HepG2 (cell line): ENCODE results near the gene NBPF3. TPM values are rescaled to one million over a fixed set of nuclear protein-coding genes. Genes with fewer than 3 reads are reported as not detected.

ENCODE experiments used
- CREM ChIP-seq, 2 experiments: sonication (generic) in 1 of 2; formaldehyde crosslinking in 1 of 2; IDR thresholded peaks; 2 replicates each; pipeline versions ENCODE4 v1.4.0 to v1.6.1; 2016 to 2020; ENCODE audit warnings: antibody characterized with exemption in 1 of 2, mild to moderate bottlenecking in 1 of 2, missing genetic modification reagents in 1 of 2
- ETS1 ChIP-seq: sonication (generic); formaldehyde crosslinking; IDR thresholded peaks from 2 replicates; pipeline ENCODE4 v1.4.0; 2020; ENCODE audit warnings: missing genetic modification reagents
- KAT7 ChIP-seq: IDR thresholded peaks from 2 replicates; pipeline ENCODE4 v1.6.1; 2018; ENCODE audit warnings: borderline replicate concordance, missing compliant biosample characterization
- NR1H2 ChIP-seq: sonication (generic); formaldehyde crosslinking; IDR thresholded peaks from 2 replicates; pipeline ENCODE4 v1.8.1; 2022; ENCODE audit warnings: low read depth, missing genetic modification reagents, borderline replicate concordance
- ZBTB44 ChIP-seq: sonication (generic); formaldehyde crosslinking; IDR thresholded peaks from 2 replicates; pipeline ENCODE4 v1.4.0; 2020; ENCODE audit warnings: missing genetic modification reagents
- ZFP90 ChIP-seq: sonication (generic); formaldehyde crosslinking; IDR thresholded peaks from 2 replicates; pipeline ENCODE4 v1.8.0; 2022; ENCODE audit warnings: missing genetic modification reagents, mild to moderate bottlenecking, inconsistent platforms, borderline replicate concordance
- ZNF460 ChIP-seq: sonication (generic); formaldehyde crosslinking; IDR thresholded peaks from 2 replicates; pipeline ENCODE4 v1.5.1; 2020; ENCODE audit warnings: missing genetic modification reagents, mild to moderate bottlenecking, borderline replicate concordance
- ZNF570 ChIP-seq: sonication (generic); formaldehyde crosslinking; IDR thresholded peaks from 2 replicates; pipeline ENCODE4 v1.4.0; 2020; ENCODE audit warnings: mild to moderate bottlenecking, missing genetic modification reagents, borderline replicate concordance
- ZNF674 ChIP-seq: sonication (generic); formaldehyde crosslinking; IDR thresholded peaks from 2 replicates; pipeline ENCODE4 v1.5.0; 2020; ENCODE audit warnings: low read depth, mild to moderate bottlenecking, missing genetic modification reagents
- ZSCAN22 ChIP-seq: sonication (generic); formaldehyde crosslinking; IDR thresholded peaks from 2 replicates; pipeline ENCODE4 v1.4.0; 2020; ENCODE audit warnings: mild to moderate bottlenecking, missing genetic modification reagents
- polyA plus RNA-seq, 8 experiments: library from polyadenylated mRNA; depleted of rRNA in 3 of 8; stranded (reverse) in 7 of 8; unstranded in 1 of 8; fragments of >200 nt; fragmentation: Illumina TruSeq in 4 of 8; extraction: Trizol in 4 of 8; gene quantifications; 2 replicates each; pipeline versions ENCODE4 v1.2.1 to v1.2.3, GENCODE V29; 2011 to 2016; ENCODE audit warnings: low read depth in 4 of 8, missing spikeins in 1 of 8, mixed read lengths in 1 of 8; ENCODE audit not compliant: insufficient read depth in 1 of 8
- total RNA-seq, 5 experiments: library from RNA; depleted of rRNA; stranded (reverse); fragments of >200 nt; fragmentation: Illumina TruSeq; extraction: Trizol; gene quantifications; 2 replicates each; pipeline ENCODE4 v1.2.3, GENCODE V29; 2016; ENCODE audit warnings: low read depth in 1 of 5

NBPF3 gene
- total and polyA plus RNA-seq, 2 of the 13 experiments (the other 11 are each of a cell fraction or from before 2014, with no cell fraction given), result 3.5 to 4.9 TPM

GRCh38 chr1:21499283-21499950 is 59.5 kb downstream of the NBPF3 start (continued):
- no peak for TF ChIP-seq ZBTB44
- no peak for TF ChIP-seq ZNF570
- no peak for TF ChIP-seq KAT7 (CRISPR knock-in tag)
- TF ChIP-seq ZSCAN22 (CRISPR knock-in tag), result no peak
- TF ChIP-seq ZFP90, result no peak
- no peak for TF ChIP-seq ZNF674
- TF ChIP-seq NR1H2 (CRISPR knock-in tag), result no peak
- no peak for TF ChIP-seq ZNF460
- no peak for TF ChIP-seq ETS1
- TF ChIP-seq CREM (IDR thresholded peaks at IDR 0.05), result no peak
- no peak for TF ChIP-seq CREM (CRISPR knock-in tag; IDR thresholded peaks at IDR 0.05)
